ENCODE measurements around the gene TMEM179. TPM values are rescaled to one million over a fixed set of nuclear protein-coding genes. Genes with fewer than 3 reads are reported as not detected.

Gene TMEM179
- total RNA-seq, 6 donors from 2014 or later: not detected

DNA sequence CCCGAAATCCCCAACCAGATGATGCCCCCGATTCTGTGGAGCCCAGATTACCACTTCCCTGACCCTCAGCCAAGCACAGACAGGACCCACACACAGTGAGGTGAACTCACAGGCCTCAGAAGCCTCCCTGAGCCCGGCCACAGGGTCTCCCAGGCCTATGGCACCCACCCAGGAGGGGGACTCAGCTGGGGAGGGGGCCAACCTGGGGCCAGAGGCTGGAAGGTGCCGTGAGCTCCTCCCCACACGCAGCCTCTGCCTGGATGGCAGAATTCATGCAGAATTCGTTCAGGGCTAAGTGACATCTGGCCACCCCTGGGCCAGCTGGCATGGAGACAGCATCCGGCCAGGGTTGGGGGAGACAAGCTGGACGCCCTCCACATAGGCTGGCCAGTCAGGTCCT lies 11.8 kb downstream of the TMEM179 start:
- no peak for TF ChIP-seq CTCF (IDR thresholded peaks at IDR 0.05)
- TF ChIP-seq POLR2AphosphoS5 (IDR thresholded peaks at IDR 0.05): no peak
- no peak for TF ChIP-seq EP300 (IDR thresholded peaks at IDR 0.05)
- TF ChIP-seq POLR2A (IDR thresholded peaks at IDR 0.05): no peak
- no peak overlapping the region for H3K4me3 ChIP-seq
- no peaks in the 10 kb centered on the region for H3K36me3 ChIP-seq
- H3K27me3 ChIP-seq: no peaks in the 10 kb centered on the region
- H3K9me3 ChIP-seq: no peaks in the 10 kb centered on the region
- no peak for ATAC-seq (ENCODE audit: low FRiP score in 2 of 2)
- H3K27ac ChIP-seq: no peak overlapping the region
- DNase-seq: no peak
- 42 to 79% methylated on average over 2 to 6 of the region's 8 CpGs for WGBS, 2 donors
- H3K4me1 ChIP-seq: no peaks in the 10 kb centered on the region

- Histone ChIP-seq H3K27me3 (no peaks in the 10 kb centered on the region), H3K4me3 (no peak overlapping the region), H3K36me3 (no peaks in the 10 kb centered on the region), H3K4me1 (no peaks in the 10 kb centered on the region), H3K27ac (no peak overlapping the region), H3K9me3 (no peaks in the 10 kb centered on the region)
- WGBS, 2 donors: 67 to 73% methylated on average over 3 of the region's 3 CpGs
- no peak for TF ChIP-seq POLR2AphosphoS5 (IDR thresholded peaks at IDR 0.05)
- no peak for TF ChIP-seq EP300 (IDR thresholded peaks at IDR 0.05)
- TF ChIP-seq CTCF (IDR thresholded peaks at IDR 0.05): no peak
- TF ChIP-seq POLR2A (IDR thresholded peaks at IDR 0.05): no peak
- no peak for ATAC-seq (ENCODE audit: low FRiP score in 2 of 2)
- no peak for DNase-seq
Observed at GRCh38 chr14:104592292-104592672, 12.3 kb downstream of the TMEM179 start.

DNA sequence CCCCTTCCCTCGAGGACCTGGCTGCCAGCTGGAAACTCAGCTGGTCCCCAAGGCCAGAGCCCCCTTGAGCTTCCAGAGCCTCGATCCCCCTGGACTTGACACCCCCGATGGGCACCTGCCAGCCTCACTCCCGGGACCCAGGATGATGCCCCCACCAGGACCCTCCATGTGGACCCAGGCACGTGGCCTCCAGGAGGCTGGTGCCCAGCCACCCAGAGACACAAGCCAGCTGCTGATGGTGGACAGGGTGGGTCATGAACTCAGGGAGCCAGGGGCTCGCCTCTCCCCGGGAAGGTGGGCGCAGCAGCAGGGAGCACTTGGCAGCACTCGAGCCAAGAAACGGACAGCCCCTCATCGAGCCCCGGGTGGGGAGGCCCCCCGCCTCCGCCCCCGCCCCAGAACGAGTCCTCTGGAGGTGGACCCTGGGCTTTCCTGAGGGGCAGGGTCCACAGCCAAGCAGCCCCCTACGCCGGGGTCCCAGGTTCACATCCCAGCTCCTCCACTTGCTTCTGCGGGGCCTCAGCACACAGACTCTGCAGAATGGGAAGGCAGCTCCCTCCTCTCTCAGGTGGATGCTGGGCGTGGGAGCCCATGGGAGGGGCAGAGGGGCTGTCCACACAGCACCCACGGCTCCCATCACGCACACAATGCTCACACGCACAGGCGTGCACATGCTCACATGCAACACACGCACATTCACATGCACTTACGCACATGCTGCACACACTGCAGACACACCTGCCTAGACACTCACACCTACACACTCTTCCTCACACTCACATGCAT lies 12.9 kb downstream of the TMEM179 start:
- Histone ChIP-seq H3K27ac (no peak overlapping the region), H3K4me1 (peaks cover 0 to under 1% (median 0%) of the 10 kb centered on the region in 4 donors), H3K9me3 (no peaks in the 10 kb centered on the region), H3K27me3 (no peaks in the 10 kb centered on the region), H3K4me3 (no peak overlapping the region), H3K36me3 (no peaks in the 10 kb centered on the region)
- DNase-seq: peak in 1 of 2 donors; percentile 76
- 83 to 84% methylated on average over 13 to 25 of the region's 26 CpGs for WGBS, 2 donors
- TF ChIP-seq EP300 (IDR thresholded peaks at IDR 0.05) (no peak), CTCF (IDR thresholded peaks at IDR 0.05) (no peak), POLR2AphosphoS5 (IDR thresholded peaks at IDR 0.05) (no peak), POLR2A (IDR thresholded peaks at IDR 0.05) (no peak)
- no peak for ATAC-seq (ENCODE audit: low FRiP score in 2 of 2)

DNA sequence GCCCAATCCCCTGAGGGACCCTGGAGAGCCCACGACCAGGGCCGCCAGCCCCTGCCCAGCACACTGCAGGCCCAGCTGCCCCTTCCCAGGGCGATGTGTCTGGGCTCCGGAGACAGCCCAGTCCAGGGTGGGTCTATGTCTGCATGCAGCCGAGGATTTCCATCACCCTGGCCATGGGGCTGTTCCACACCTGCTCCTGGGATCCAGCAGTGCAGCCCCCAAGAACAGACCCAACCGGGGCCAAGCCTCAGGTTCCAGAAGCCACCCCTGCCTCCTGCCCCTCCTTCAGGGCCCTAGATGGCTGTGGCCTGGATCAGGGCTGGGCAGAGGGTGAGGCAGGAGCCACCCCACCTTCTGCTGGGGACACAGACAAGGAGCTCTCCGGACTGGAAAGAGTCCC lies 13.5 kb downstream of the TMEM179 start:
- DNase-seq: peak in 1 of 2 donors; percentile 48
- ATAC-seq (ENCODE audit: low FRiP score in 2 of 2): no peak
- no peak overlapping the region for H3K4me3 ChIP-seq
- WGBS, 2 donors: 57 to 60% methylated on average over 1 to 3 of the region's 7 CpGs
- TF ChIP-seq POLR2A (IDR thresholded peaks at IDR 0.05) (no peak), POLR2AphosphoS5 (IDR thresholded peaks at IDR 0.05) (no peak), CTCF (IDR thresholded peaks at IDR 0.05) (no peak), EP300 (IDR thresholded peaks at IDR 0.05) (no peak)
- H3K36me3 ChIP-seq: no peaks in the 10 kb centered on the region
- no peak overlapping the region for H3K27ac ChIP-seq
- no peaks in the 10 kb centered on the region for H3K9me3 ChIP-seq
- no peaks in the 10 kb centered on the region for H3K27me3 ChIP-seq
- H3K4me1 ChIP-seq: peaks cover 0 to 4% (median 0%) of the 10 kb centered on the region in 4 donors

All from upper lobe of left lung (tissue), 6 donors.